Prostate gland (tissue), 2 donors: ENCODE results near the gene PAX6. TPM values are rescaled to one million over a fixed set of nuclear protein-coding genes. Genes with fewer than 3 reads are reported as not detected.

Experiments
- DNase-seq: peaks from one replicate; pipeline ENCODE4 v3.0.0-alpha.2; 2019; ENCODE audit warnings: low spot score
- H3K27ac ChIP-seq, 2 donors: fragments of 200-600 bp; sonication (generic); 2 replicates each; pipeline ENCODE4 v1.5.1; 2017 to 2019
- H3K27me3 ChIP-seq: fragments of 200-600 bp; sonication (generic); replicated peaks from 2 replicates; pipeline ENCODE4 v1.5.1; 2019; ENCODE audit not compliant: insufficient read depth
- H3K36me3 ChIP-seq, 2 donors: fragments of 200-600 bp; sonication (generic); 1 replicate in 1 of 2; 2 replicates in 1 of 2; pipeline versions ENCODE4 v1.5.1 to v1.8.1; 2017 to 2019
- H3K4me1 ChIP-seq: fragments of 200-600 bp; sonication (generic); replicated peaks from 2 replicates; pipeline ENCODE4 v1.5.1; 2019
- H3K4me3 ChIP-seq, 2 donors: fragments of 200-600 bp; sonication (generic); 2 replicates each; pipeline ENCODE4 v1.5.1; 2017 to 2019
- H3K9me3 ChIP-seq: fragments of 200-600 bp; sonication (generic); 2 replicates; pipeline ENCODE4 v1.5.1; 2017
- CTCF ChIP-seq, 4 experiments: fragments of 200-600 bp in 2 of 4; fragments of 450-650 bp in 2 of 4; sonication (generic) in 2 of 4; IDR thresholded peaks; 1 replicate in 3 of 4; 2 replicates in 1 of 4; pipeline ENCODE4 v1.5.1; 2016 to 2019; ENCODE audit warnings: antibody characterized with exemption in 4 of 4, mild to moderate bottlenecking in 2 of 4, moderate library complexity in 2 of 4
- POLR2A ChIP-seq: fragments of 450-650 bp; IDR thresholded peaks from one replicate; pipeline ENCODE4 v1.6.1; 2016; ENCODE audit warnings: antibody characterized with exemption, mild to moderate bottlenecking
- POLR2AphosphoS5 ChIP-seq: sonication (generic); formaldehyde crosslinking; IDR thresholded peaks from one replicate; pipeline ENCODE4 v1.6.1; 2017; ENCODE audit warnings: antibody characterized with exemption
- WGBS: methylation state at CpG from one replicate; pipeline ENCODE4 v1.1.5; 2018; 5-methylcytosine and 5-hydroxymethylcytosine counted together
- intact Hi-C: fragments of 100-400 bp; cut with DNase I; formaldehyde crosslinking; loops from one replicate; pipeline ENCODE4 v1.14.2; 2022
- total RNA-seq, 2 donors: library from RNA; depleted of rRNA; stranded (reverse); fragments of >200 nt; gene quantifications; one replicate each; pipeline ENCODE4 v1.1.0, GENCODE V29; 2016

Gene PAX6
- total RNA-seq, 2 donors from 2014 or later, result 0.80 TPM; not detected in 1

GRCh38 chr11:31813391-31814175 is 2.5 kb upstream of the PAX6 start:
- no peak for TF ChIP-seq POLR2A
- no peak for TF ChIP-seq CTCF (IDR thresholded peaks at IDR 0.05)
- TF ChIP-seq POLR2AphosphoS5, result no peak
- Histone ChIP-seq H3K4me1 (peaks cover 14% of the 10 kb centered on the region), H3K36me3 (no peaks in the 10 kb centered on the region), H3K27ac (no peak overlapping the region), H3K4me3 (peak overlapping the region in 1 of 2 donors; percentile 18), H3K27me3 (peaks cover 56% of the 10 kb centered on the region), H3K9me3 (no peaks in the 10 kb centered on the region)
- 5% methylated on average over 35 of the region's 35 CpGs for WGBS
- DNase-seq, result no peak
- intact Hi-C loops, result no loop called here

GRCh38 chr11:31812383-31813381 is 1.6 kb upstream of the PAX6 start:
- Histone ChIP-seq H3K36me3 (no peaks in the 10 kb centered on the region), H3K27me3 (peaks cover 59% of the 10 kb centered on the region), H3K4me1 (peaks cover 14% of the 10 kb centered on the region), H3K9me3 (no peaks in the 10 kb centered on the region), H3K27ac (no peak overlapping the region), H3K4me3 (peak overlapping the region; percentile 7 to 18)
- intact Hi-C loops, result no loop called here
- no peak for DNase-seq
- 5% methylated on average over 57 of the region's 63 CpGs for WGBS
- TF ChIP-seq POLR2AphosphoS5, result no peak
- no peak for TF ChIP-seq POLR2A
- TF ChIP-seq CTCF (IDR thresholded peaks at IDR 0.05), result no peak

- no peak overlapping the region for H3K27ac ChIP-seq
- H3K4me1 ChIP-seq, result peaks cover 14% of the 10 kb centered on the region
- no peaks in the 10 kb centered on the region for H3K9me3 ChIP-seq
- WGBS, result 3% methylated on average over 76 of the region's 91 CpGs
- no peak for DNase-seq
- intact Hi-C loops, result no loop called here
- no peaks in the 10 kb centered on the region for H3K36me3 ChIP-seq
- peaks cover 62% of the 10 kb centered on the region for H3K27me3 ChIP-seq
- H3K4me3 ChIP-seq, result peak overlapping the region; percentile 1 to 29
- TF ChIP-seq POLR2A (no peak), CTCF (IDR thresholded peaks at IDR 0.05) (no peak), POLR2AphosphoS5 (no peak)
Measured at GRCh38 chr11:31809857-31810778, 1.0 kb downstream of the PAX6 start.

- no peak overlapping the region for H3K4me3 ChIP-seq
- 18% methylated on average over 6 of the region's 6 CpGs for WGBS
- H3K36me3 ChIP-seq, result no peaks in the 10 kb centered on the region
- no peak for DNase-seq
- TF ChIP-seq POLR2AphosphoS5 (no peak), CTCF (IDR thresholded peaks at IDR 0.05) (no peak), POLR2A (no peak)
- H3K27ac ChIP-seq, result no peak overlapping the region
- H3K9me3 ChIP-seq, result no peaks in the 10 kb centered on the region
- peaks cover 65% of the 10 kb centered on the region for H3K27me3 ChIP-seq
- peaks cover 14% of the 10 kb centered on the region for H3K4me1 ChIP-seq
- intact Hi-C loops, result no loop called here
Measured at GRCh38 chr11:31809541-31809856, 1.6 kb downstream of the PAX6 start.
